Parathyroid adenoma (tissue), 2 donors: ENCODE measurements around the gene SLC23A2.

Experiments used
- H2AFZ ChIP-seq: fragments of 300-600 bp; sonication (generic); one replicate; pipeline ENCODE4 v1.7.0; 2017; ENCODE audit warnings: antibody characterized with exemption, mild to moderate bottlenecking
- H3K27ac ChIP-seq: fragments of 300-600 bp; sonication (generic); one replicate; pipeline ENCODE4 v1.7.0; 2017
- H3K27me3 ChIP-seq: fragments of 300-600 bp; sonication (generic); one replicate; pipeline ENCODE4 v1.7.0; 2017; ENCODE audit warnings: low read length; ENCODE audit not compliant: control insufficient read depth, insufficient read depth
- H3K36me3 ChIP-seq: fragments of 300-600 bp; sonication (generic); one replicate; pipeline ENCODE4 v1.7.0; 2017; ENCODE audit warnings: low read length; ENCODE audit not compliant: control insufficient read depth, insufficient read depth
- H3K4me1 ChIP-seq: fragments of 300-600 bp; sonication (generic); one replicate; pipeline ENCODE4 v1.7.0; 2017; ENCODE audit warnings: control low read depth
- H3K4me2 ChIP-seq: fragments of 300-600 bp; sonication (generic); one replicate; pipeline ENCODE4 v1.7.0; 2017; ENCODE audit warnings: low read length
- H3K4me3 ChIP-seq: fragments of 300-600 bp; sonication (generic); one replicate; pipeline ENCODE4 v1.7.0; 2017; ENCODE audit warnings: low read depth, low read length
- H3K79me2 ChIP-seq: fragments of 300-600 bp; sonication (generic); one replicate; pipeline ENCODE4 v1.7.0; 2017; ENCODE audit warnings: control low read depth
- H3K9ac ChIP-seq: fragments of 300-600 bp; sonication (generic); one replicate; pipeline ENCODE4 v1.7.0; 2017; ENCODE audit warnings: mild to moderate bottlenecking
- H3K9me3 ChIP-seq: fragments of 300-600 bp; sonication (generic); one replicate; pipeline ENCODE4 v1.7.0; 2017; ENCODE audit warnings: low read length; ENCODE audit not compliant: control insufficient read depth
- CTCF ChIP-seq: fragments of 300-600 bp; sonication (generic); IDR thresholded peaks from one replicate; pipeline ENCODE4 v1.7.0; 2017; ENCODE audit warnings: antibody characterized with exemption, mild to moderate bottlenecking
- donor health status: primary hyperparathyroidism.

SLC23A2 gene

GRCh38 chr20:4869290-4870193 is 131.8 kb downstream of the SLC23A2 start:
- no peak for TF ChIP-seq CTCF
- Histone ChIP-seq H3K36me3 (no peaks in the 10 kb centered on the region), H3K27me3 (no peaks in the 10 kb centered on the region), H3K4me1 (no peaks in the 10 kb centered on the region), H3K9ac (no peak overlapping the region), H3K4me2 (no peak overlapping the region), H3K79me2 (no peaks in the 10 kb centered on the region), H3K9me3 (no peaks in the 10 kb centered on the region), H3K27ac (no peak overlapping the region), H3K4me3 (no peak overlapping the region), H2AFZ (no peak overlapping the region)

- H2AFZ ChIP-seq, result no peak overlapping the region
- no peak overlapping the region for H3K27ac ChIP-seq
Observed at GRCh38 chr20:4867051-4867450, 134.3 kb downstream of the SLC23A2 start.

GRCh38 chr20:4866429-4866828 is 134.9 kb downstream of the SLC23A2 start:
- H3K79me2 ChIP-seq, result no peaks in the 10 kb centered on the region
- H3K27me3 ChIP-seq, result no peaks in the 10 kb centered on the region
- no peak overlapping the region for H3K4me2 ChIP-seq
- H3K9me3 ChIP-seq, result no peaks in the 10 kb centered on the region
- H3K36me3 ChIP-seq, result no peaks in the 10 kb centered on the region
- H3K4me1 ChIP-seq, result no peaks in the 10 kb centered on the region
- no peak overlapping the region for H2AFZ ChIP-seq
- no peak overlapping the region for H3K27ac ChIP-seq
- H3K4me3 ChIP-seq, result no peak overlapping the region
- no peak overlapping the region for H3K9ac ChIP-seq
- no peak for TF ChIP-seq CTCF

More at GRCh38 chr20:4867051-4867450, 134.3 kb downstream of the SLC23A2 start:
- H3K4me3 ChIP-seq, result no peak overlapping the region
- TF ChIP-seq CTCF, result no peak
- H3K79me2 ChIP-seq, result no peaks in the 10 kb centered on the region
- no peaks in the 10 kb centered on the region for H3K9me3 ChIP-seq
- H3K27me3 ChIP-seq, result no peaks in the 10 kb centered on the region
- no peak overlapping the region for H3K4me2 ChIP-seq
- no peaks in the 10 kb centered on the region for H3K4me1 ChIP-seq
- no peaks in the 10 kb centered on the region for H3K36me3 ChIP-seq
- H3K9ac ChIP-seq, result no peak overlapping the region

- H3K36me3 ChIP-seq, result no peaks in the 10 kb centered on the region
Observed at GRCh38 chr20:4864311-4864752, 137.0 kb downstream of the SLC23A2 start.

More at GRCh38 chr20:4864311-4864752, 137.0 kb downstream of the SLC23A2 start:
- Histone ChIP-seq H3K9ac (no peak overlapping the region), H3K4me2 (no peak overlapping the region), H3K79me2 (no peaks in the 10 kb centered on the region), H3K27me3 (no peaks in the 10 kb centered on the region), H2AFZ (no peak overlapping the region), H3K4me1 (no peaks in the 10 kb centered on the region), H3K9me3 (no peaks in the 10 kb centered on the region), H3K27ac (no peak overlapping the region), H3K4me3 (no peak overlapping the region)
- no peak for TF ChIP-seq CTCF
